Kidney glomerular epithelial cell (primary cell): Measurements from ENCODE around the gene SLC39A10.

Source experiments
- DNase-seq: peaks from one replicate; lab custom pipeline; 2025; lab: John Stamatoyannopoulos, UW

The SLC39A10 gene

GRCh38 chr2:195730912-195731311, 73.9 kb downstream of the SLC39A10 start:
- DNase-seq: no peak

GRCh38 chr2:195732574-195732973, 75.5 kb downstream of the SLC39A10 start:
- no peak for DNase-seq

GRCh38 chr2:195733831-195734230, 76.8 kb downstream of the SLC39A10 start:
- DNase-seq: no peak

- DNase-seq: no peak
Observed at GRCh38 chr2:195734395-195734794, 77.4 kb downstream of the SLC39A10 start.

- DNase-seq: no peak
Observed at GRCh38 chr2:195734931-195735330, 77.9 kb downstream of the SLC39A10 start.

- no peak for DNase-seq
Observed at GRCh38 chr2:195735347-195735746, 78.3 kb downstream of the SLC39A10 start.

GRCh38 chr2:195737511-195738325, 80.7 kb downstream of the SLC39A10 start:
- no peak for DNase-seq

- DNase-seq: no peak
Observed at GRCh38 chr2:195741191-195741590, 84.2 kb downstream of the SLC39A10 start.

GRCh38 chr2:195756218-195756942, 99.4 kb downstream of the SLC39A10 start:
- DNase-seq: no peak

GRCh38 chr2:195758846-195759245, 101.8 kb downstream of the SLC39A10 start:
- no peak for DNase-seq

GRCh38 chr2:195759877-195760276, 102.9 kb downstream of the SLC39A10 start:
- DNase-seq: no peak

- no peak for DNase-seq
Observed at GRCh38 chr2:195763866-195764265, 106.8 kb downstream of the SLC39A10 start.

GRCh38 chr2:195766691-195767090, 109.7 kb downstream of the SLC39A10 start:
- DNase-seq: no peak

- no peak for DNase-seq
Observed at GRCh38 chr2:195768431-195768830, 111.4 kb downstream of the SLC39A10 start.

- no peak for DNase-seq
Observed at GRCh38 chr2:195769975-195770374, 112.9 kb downstream of the SLC39A10 start.

- DNase-seq: no peak
Observed at GRCh38 chr2:195779491-195779890, 122.5 kb downstream of the SLC39A10 start.

GRCh38 chr2:195782156-195782555, 125.1 kb downstream of the SLC39A10 start:
- DNase-seq: no peak
